ENCODE measurements around the gene ATRN.

ATRN gene

DNA sequence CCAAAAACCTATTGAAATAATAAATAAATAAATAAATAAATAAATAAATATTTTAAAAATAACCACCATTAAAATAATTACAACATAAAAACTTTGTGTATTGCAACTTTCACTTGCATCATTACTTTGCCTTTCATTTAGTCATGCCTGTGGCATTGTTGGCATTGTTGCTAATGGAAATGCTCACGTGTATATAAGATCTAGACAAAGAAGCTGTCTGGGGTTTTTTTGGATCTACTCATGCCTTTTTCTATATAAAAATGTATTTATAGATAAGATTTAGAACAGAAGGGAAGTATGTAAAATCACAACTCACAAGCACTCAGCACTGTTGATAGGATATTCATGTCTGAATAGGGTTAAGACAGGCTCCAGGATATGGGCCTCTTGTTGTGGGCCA lies 164.5 kb downstream of the ATRN start:
- Mint-ChIP-seq H3K4me3 (no peak overlapping the region), H3K27ac (no peak overlapping the region), H3K36me3 (no peaks in the 10 kb centered on the region), H3K9me3 (no peaks in the 10 kb centered on the region), H3K4me1 (no peaks in the 10 kb centered on the region)
- no peak for ATAC-seq
- DNase-seq (ENCODE audit: low spot score in 2 of 2): no peak

- Mint-ChIP-seq H3K4me1 (no peaks in the 10 kb centered on the region), H3K27ac (no peak overlapping the region), H3K4me3 (no peak overlapping the region), H3K36me3 (peaks cover 16% of the 10 kb centered on the region), H3K9me3 (no peaks in the 10 kb centered on the region)
- no peak for ATAC-seq
- DNase-seq (ENCODE audit: low spot score in 2 of 2): no peak
These were observed 169.4 kb downstream of the ATRN start for GRCh38 chr20:3640259-3640658.

DNA sequence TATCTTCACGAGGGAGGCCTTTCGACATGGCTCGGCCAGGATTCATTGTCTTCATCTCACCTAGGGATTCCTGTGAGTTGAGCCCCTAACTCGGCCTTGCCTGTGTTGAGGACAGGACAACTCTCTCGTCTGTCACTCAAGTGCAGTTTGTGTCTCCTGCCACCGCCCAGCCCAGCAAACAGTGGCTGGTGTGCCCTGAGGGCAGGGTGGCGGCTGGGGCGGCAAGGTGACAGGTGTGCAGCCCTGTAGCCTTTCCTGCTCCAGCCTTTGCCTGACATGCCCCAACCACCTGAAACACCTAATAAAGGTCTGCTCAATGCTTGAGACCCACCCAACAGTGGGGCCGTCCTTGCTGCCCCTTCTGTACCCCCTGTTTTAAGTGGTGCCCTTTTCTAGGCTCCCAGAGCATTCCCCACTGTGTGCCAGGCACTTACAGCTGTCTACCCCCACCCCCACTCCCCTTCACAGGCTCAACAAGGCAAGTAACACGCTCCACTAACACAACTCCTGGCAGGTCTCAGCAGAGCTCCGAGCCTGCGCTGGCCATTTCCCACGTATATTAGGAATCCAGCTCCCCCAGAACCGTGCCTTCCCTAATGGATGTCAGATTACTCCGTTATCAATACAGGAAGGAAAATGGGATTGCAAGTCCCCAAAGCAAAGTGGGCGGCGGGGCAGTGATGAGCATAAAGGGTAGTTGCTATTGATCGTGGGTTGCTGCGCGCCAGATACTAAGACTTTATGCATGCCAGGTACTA lies 174.7 kb downstream of the ATRN start:
- H3K36me3 Mint-ChIP-seq: peaks cover 41% of the 10 kb centered on the region
- H3K4me1 Mint-ChIP-seq: no peaks in the 10 kb centered on the region
- H3K27ac Mint-ChIP-seq: no peak overlapping the region
- DNase-seq (ENCODE audit: low spot score in 2 of 2) (no peak), ATAC-seq (no peak)
- no peak overlapping the region for H3K4me3 Mint-ChIP-seq
- H3K9me3 Mint-ChIP-seq: no peaks in the 10 kb centered on the region

DNA sequence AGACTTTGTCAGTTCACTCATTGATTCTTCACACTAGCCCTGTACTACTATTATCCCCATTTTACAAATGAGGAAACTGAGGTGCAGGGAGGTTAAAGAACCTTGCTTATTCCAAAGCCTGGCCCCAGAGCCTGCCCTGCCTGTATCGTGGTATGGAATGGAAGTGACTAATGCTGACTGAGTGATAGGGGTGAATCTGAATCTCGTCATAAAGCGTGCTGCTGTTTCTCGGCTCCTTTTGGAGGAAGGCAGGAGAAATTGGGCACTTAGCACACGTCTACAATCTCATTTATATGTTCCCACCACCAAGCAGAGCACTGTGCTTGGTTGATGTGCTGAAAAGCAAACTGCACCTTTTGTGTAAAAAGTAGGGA lies 175.2 kb downstream of the ATRN start:
- Mint-ChIP-seq H3K4me3 (no peak overlapping the region), H3K4me1 (no peaks in the 10 kb centered on the region), H3K27ac (no peak overlapping the region), H3K36me3 (peaks cover 36% of the 10 kb centered on the region), H3K9me3 (no peaks in the 10 kb centered on the region)
- no peak for ATAC-seq
- DNase-seq (ENCODE audit: low spot score in 2 of 2): no peak

DNA sequence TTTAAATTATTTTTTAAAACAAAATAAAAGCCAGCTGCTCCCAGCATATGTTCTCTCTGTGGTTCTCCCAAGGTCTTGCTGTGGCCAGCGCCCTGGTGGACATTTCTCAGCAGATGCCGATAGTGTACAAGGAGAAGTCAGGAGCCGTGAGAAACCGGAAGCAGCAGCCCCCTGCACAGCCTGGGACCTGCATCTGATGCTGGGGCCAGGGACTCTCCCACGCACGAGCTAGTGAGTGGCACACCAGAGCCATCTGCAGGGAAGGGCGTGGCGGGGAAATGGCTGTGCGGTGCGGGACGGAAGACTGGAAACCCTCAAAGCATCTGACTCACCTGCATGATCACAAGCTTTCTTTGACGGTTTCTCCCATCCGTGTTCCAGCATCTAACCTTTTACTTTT lies 175.8 kb downstream of the ATRN start:
- no peaks in the 10 kb centered on the region for H3K9me3 Mint-ChIP-seq
- H3K36me3 Mint-ChIP-seq: peaks cover 33% of the 10 kb centered on the region
- no peak for ATAC-seq
- no peak overlapping the region for H3K27ac Mint-ChIP-seq
- no peaks in the 10 kb centered on the region for H3K4me1 Mint-ChIP-seq
- H3K4me3 Mint-ChIP-seq: no peak overlapping the region
- no peak for DNase-seq (ENCODE audit: low spot score in 2 of 2)

- H3K4me3 Mint-ChIP-seq: no peak overlapping the region
- ATAC-seq (no peak), DNase-seq (ENCODE audit: low spot score in 2 of 2) (no peak)
- H3K36me3 Mint-ChIP-seq: peaks cover 33% of the 10 kb centered on the region
- no peaks in the 10 kb centered on the region for H3K9me3 Mint-ChIP-seq
- H3K4me1 Mint-ChIP-seq: peaks cover 4% of the 10 kb centered on the region
- no peak overlapping the region for H3K27ac Mint-ChIP-seq
These were observed 176.7 kb downstream of the ATRN start for GRCh38 chr20:3647473-3647872.

GRCh38 chr20:3648951-3649350 lies 178.1 kb downstream of the ATRN start:
- peaks cover 14% of the 10 kb centered on the region for H3K4me1 Mint-ChIP-seq
- peaks cover 33% of the 10 kb centered on the region for H3K36me3 Mint-ChIP-seq
- no peak overlapping the region for H3K4me3 Mint-ChIP-seq

DNA sequence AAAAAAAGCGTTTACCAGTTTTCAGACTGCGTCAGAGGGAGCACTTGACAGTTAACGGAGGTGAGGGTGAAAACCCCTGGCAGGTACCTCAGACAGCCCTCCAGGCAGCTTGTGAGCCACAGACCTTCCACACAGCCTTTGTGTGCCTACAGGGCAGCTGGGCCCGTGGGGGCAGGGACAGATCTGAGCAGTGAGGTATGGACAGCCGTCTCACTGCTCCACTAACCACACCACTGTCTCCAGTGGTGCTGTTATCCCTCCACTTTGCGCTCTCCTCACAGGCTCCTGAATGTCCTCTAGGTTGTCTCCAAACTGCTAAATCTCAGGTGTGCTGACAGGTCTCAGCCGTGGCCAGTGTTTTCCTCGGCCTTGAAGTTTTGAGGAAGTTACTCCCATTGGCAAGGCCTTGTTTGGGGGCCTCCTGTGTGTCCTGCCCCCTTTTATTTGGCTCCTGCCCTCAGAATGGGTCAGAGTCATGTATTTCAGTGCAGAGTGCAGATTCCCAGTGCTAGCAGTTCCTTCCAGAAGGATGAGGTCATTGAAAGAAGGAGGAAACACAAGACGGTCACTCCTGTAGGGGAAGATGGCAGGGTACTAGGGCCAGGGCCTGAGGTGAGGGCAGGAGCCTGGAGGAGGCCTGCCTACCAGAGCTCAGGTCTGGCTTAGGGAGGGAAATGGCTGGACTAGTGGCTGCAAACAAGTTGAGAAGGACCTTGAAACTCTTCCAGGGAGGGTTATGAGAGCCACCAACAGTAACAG lies 180.6 kb downstream of the ATRN start:
- peaks cover 20% of the 10 kb centered on the region for H3K36me3 Mint-ChIP-seq
- no peak overlapping the region for H3K4me3 Mint-ChIP-seq
- DNase-seq (ENCODE audit: low spot score in 2 of 2): no peak
- no peak overlapping the region for H3K27ac Mint-ChIP-seq
- no peak for ATAC-seq
- H3K9me3 Mint-ChIP-seq: peaks cover 6% of the 10 kb centered on the region
- H3K4me1 Mint-ChIP-seq: peaks cover 14% of the 10 kb centered on the region

More at GRCh38 chr20:3648951-3649350, 178.1 kb downstream of the ATRN start:
- no peak overlapping the region for H3K27ac Mint-ChIP-seq
- H3K9me3 Mint-ChIP-seq: peaks cover 6% of the 10 kb centered on the region
- no peak for DNase-seq (ENCODE audit: low spot score in 2 of 2)
- no peak for ATAC-seq

DNA sequence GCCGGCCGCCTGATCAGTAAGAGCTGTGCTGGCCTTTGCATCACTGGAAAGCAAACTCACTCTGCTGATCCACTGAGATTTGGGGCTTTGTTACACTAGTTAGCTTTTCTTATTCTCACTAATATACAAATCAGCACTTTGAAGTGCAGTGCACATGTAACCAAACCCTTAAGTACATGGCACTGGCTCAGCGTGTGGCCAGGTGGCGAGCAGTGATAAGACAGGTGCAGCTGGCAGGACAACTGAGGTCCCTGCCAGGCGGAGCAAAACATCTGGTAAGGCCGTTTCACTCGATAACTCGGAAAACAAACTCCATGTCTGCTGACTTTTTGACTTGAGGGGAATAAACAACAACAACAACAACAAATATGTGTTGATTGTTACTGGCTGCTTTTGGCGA lies 181.4 kb downstream of the ATRN start:
- DNase-seq (ENCODE audit: low spot score in 2 of 2) (no peak), ATAC-seq (no peak)
- H3K4me1 Mint-ChIP-seq: peaks cover 14% of the 10 kb centered on the region
- no peak overlapping the region for H3K4me3 Mint-ChIP-seq
- peaks cover 6% of the 10 kb centered on the region for H3K9me3 Mint-ChIP-seq
- peaks cover 12% of the 10 kb centered on the region for H3K36me3 Mint-ChIP-seq
- H3K27ac Mint-ChIP-seq: no peak overlapping the region

GRCh38 chr20:3652676-3653596 lies 182.1 kb downstream of the ATRN start:
- Mint-ChIP-seq H3K4me3 (no peak overlapping the region), H3K36me3 (peaks cover 11% of the 10 kb centered on the region), H3K9me3 (peaks cover 6% of the 10 kb centered on the region), H3K27ac (no peak overlapping the region), H3K4me1 (peaks cover 14% of the 10 kb centered on the region)
- DNase-seq (ENCODE audit: low spot score in 2 of 2): no peak
- no peak for ATAC-seq

GRCh38 chr20:3653921-3654320 lies 183.1 kb downstream of the ATRN start:
- peaks cover 6% of the 10 kb centered on the region for H3K9me3 Mint-ChIP-seq
- peaks cover 19% of the 10 kb centered on the region for H3K4me1 Mint-ChIP-seq
- H3K36me3 Mint-ChIP-seq: peaks cover 3% of the 10 kb centered on the region
- no peak overlapping the region for H3K27ac Mint-ChIP-seq
- H3K4me3 Mint-ChIP-seq: no peak overlapping the region
- ATAC-seq: no peak
- DNase-seq (ENCODE audit: low spot score in 2 of 2): no peak

- H3K4me3 Mint-ChIP-seq: no peak overlapping the region
- H3K4me1 Mint-ChIP-seq: peaks cover 25% of the 10 kb centered on the region
- no peak overlapping the region for H3K27ac Mint-ChIP-seq
- DNase-seq (ENCODE audit: low spot score in 2 of 2) (no peak), ATAC-seq (no peak)
- peaks cover 6% of the 10 kb centered on the region for H3K9me3 Mint-ChIP-seq
- H3K36me3 Mint-ChIP-seq: no peaks in the 10 kb centered on the region
These were observed 183.7 kb downstream of the ATRN start for GRCh38 chr20:3654326-3655130.

GRCh38 chr20:3655131-3655405 lies 184.2 kb downstream of the ATRN start:
- DNase-seq (ENCODE audit: low spot score in 2 of 2) (no peak), ATAC-seq (no peak)
- Mint-ChIP-seq H3K27ac (no peak overlapping the region), H3K4me1 (peaks cover 30% of the 10 kb centered on the region), H3K9me3 (peaks cover 6% of the 10 kb centered on the region), H3K4me3 (no peak overlapping the region), H3K36me3 (no peaks in the 10 kb centered on the region)

- Mint-ChIP-seq H3K9me3 (peaks cover 6% of the 10 kb centered on the region), H3K4me3 (peak overlapping the region; percentile 38), H3K4me1 (peaks cover 34% of the 10 kb centered on the region), H3K27ac (no peak overlapping the region), H3K36me3 (no peaks in the 10 kb centered on the region)
- DNase-seq (ENCODE audit: low spot score in 2 of 2) (no peak), ATAC-seq (no peak)
These were observed 187.3 kb downstream of the ATRN start for GRCh38 chr20:3658019-3658715.
